SU-DHL-6 (cell line): ENCODE results near the gene VTI1A.

Experiments used
- H2AFZ ChIP-seq: fragments of 200-600 bp; sonication (generic); 2 replicates; pipeline ENCODE4 v1.6.1; 2014; ENCODE audit warnings: low read depth, mild to moderate bottlenecking, moderate library complexity, mixed read lengths, antibody characterized with exemption, low read length; ENCODE audit not compliant: severe bottlenecking
- H3F3A ChIP-seq: fragments of 200-600 bp; shearing (Covaris generic); 2 replicates; pipeline ENCODE4 v1.6.0; 2016; ENCODE audit warnings: antibody characterized with exemption, mild to moderate bottlenecking; ENCODE audit not compliant: insufficient read depth
- H3K27ac ChIP-seq: fragments of 200-600 bp; sonication (generic); 2 replicates; pipeline ENCODE4 v1.5.1; 2016; ENCODE audit warnings: low read depth, mild to moderate bottlenecking, low read length, moderate library complexity, mixed read lengths
- H3K27me3 ChIP-seq: fragments of 200-600 bp; sonication (generic), shearing (Covaris generic); 2 replicates; pipeline ENCODE4 v1.6.0; 2014; ENCODE audit warnings: mild to moderate bottlenecking, low read length
- H3K36me3 ChIP-seq: fragments of 200-600 bp; sonication (generic); 2 replicates; pipeline ENCODE4 v1.6.1; 2014; ENCODE audit warnings: mild to moderate bottlenecking, low read length, mixed read lengths
- H3K4me2 ChIP-seq: fragments of 300-600, 200-600 bp; shearing (Covaris generic), sonication (generic); 2 replicates; pipeline ENCODE4 v1.6.0; 2014; ENCODE audit warnings: low read length, low read depth, mild to moderate bottlenecking; ENCODE audit not compliant: poor library complexity, severe bottlenecking
- H3K4me3 ChIP-seq: fragments of 200-600 bp; sonication (generic); 2 replicates; pipeline ENCODE4 v1.5.1; 2014; ENCODE audit warnings: antibody characterized with exemption, low read length, mild to moderate bottlenecking, mixed read lengths; ENCODE audit not compliant: insufficient read depth, poor library complexity, severe bottlenecking
- H3K79me2 ChIP-seq: fragments of 200-600 bp; sonication (generic); 2 replicates; pipeline ENCODE4 v1.6.1; 2014; ENCODE audit warnings: mild to moderate bottlenecking, low read length, moderate library complexity; ENCODE audit not compliant: insufficient read depth
- H3K9ac ChIP-seq: fragments of 200-600 bp; sonication (generic); 2 replicates; pipeline ENCODE4 v1.7.0; 2014; ENCODE audit warnings: mild to moderate bottlenecking, low read length
- H3K9me2 ChIP-seq: fragments of 200-600 bp; sonication (generic); replicated peaks from 2 replicates; pipeline ENCODE4 v1.6.1; 2014; ENCODE audit warnings: low read length; ENCODE audit not compliant: insufficient read depth
- H3K9me3 ChIP-seq: fragments of 200-600 bp; sonication (generic); 2 replicates; pipeline ENCODE4 v1.6.1; 2014; ENCODE audit warnings: low read length, mixed read lengths; ENCODE audit not compliant: insufficient read depth
- H4K20me1 ChIP-seq: fragments of 200-600 bp; sonication (generic); 2 replicates; pipeline ENCODE4 v1.6.1; 2014; ENCODE audit warnings: low read depth, mild to moderate bottlenecking, antibody characterized with exemption, low read length, moderate library complexity, mixed read lengths
- EZH2phosphoT487 ChIP-seq: fragments of 200-600 bp; sonication (generic), shearing (Covaris generic); conservative IDR thresholded peaks from 2 replicates; pipeline ENCODE4 v1.6.1; 2018; ENCODE audit warnings: mild to moderate bottlenecking, antibody characterized with exemption, low read length, moderate library complexity, mixed read lengths
- TF ChIP-seq, protein P1 (sequence below): fragments of 200-600 bp; sonication (generic); IDR thresholded peaks from one replicate; pipeline ENCODE4 v1.5.1; 2017; ENCODE audit warnings: antibody characterized with exemption, mild to moderate bottlenecking, low read length, moderate library complexity; ENCODE audit not compliant: insufficient read depth, poor library complexity, severe bottlenecking

The VTI1A gene

GRCh38 chr10:112769611-112770370 lies 322.8 kb downstream of the VTI1A start:
- TF ChIP-seq, protein P1, sequence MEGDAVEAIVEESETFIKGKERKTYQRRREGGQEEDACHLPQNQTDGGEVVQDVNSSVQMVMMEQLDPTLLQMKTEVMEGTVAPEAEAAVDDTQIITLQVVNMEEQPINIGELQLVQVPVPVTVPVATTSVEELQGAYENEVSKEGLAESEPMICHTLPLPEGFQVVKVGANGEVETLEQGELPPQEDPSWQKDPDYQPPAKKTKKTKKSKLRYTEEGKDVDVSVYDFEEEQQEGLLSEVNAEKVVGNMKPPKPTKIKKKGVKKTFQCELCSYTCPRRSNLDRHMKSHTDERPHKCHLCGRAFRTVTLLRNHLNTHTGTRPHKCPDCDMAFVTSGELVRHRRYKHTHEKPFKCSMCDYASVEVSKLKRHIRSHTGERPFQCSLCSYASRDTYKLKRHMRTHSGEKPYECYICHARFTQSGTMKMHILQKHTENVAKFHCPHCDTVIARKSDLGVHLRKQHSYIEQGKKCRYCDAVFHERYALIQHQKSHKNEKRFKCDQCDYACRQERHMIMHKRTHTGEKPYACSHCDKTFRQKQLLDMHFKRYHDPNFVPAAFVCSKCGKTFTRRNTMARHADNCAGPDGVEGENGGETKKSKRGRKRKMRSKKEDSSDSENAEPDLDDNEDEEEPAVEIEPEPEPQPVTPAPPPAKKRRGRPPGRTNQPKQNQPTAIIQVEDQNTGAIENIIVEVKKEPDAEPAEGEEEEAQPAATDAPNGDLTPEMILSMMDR, result no peak
- TF ChIP-seq EZH2phosphoT487, result no peak
- no peaks in the 10 kb centered on the region for H3K79me2 ChIP-seq
- no peaks in the 10 kb centered on the region for H3K9me2 ChIP-seq
- H3F3A ChIP-seq, result no peaks in the 10 kb centered on the region
- H3K9ac ChIP-seq, result no peak overlapping the region
- no peaks in the 10 kb centered on the region for H3K9me3 ChIP-seq
- no peak overlapping the region for H3K27ac ChIP-seq
- no peak overlapping the region for H3K4me3 ChIP-seq
- no peaks in the 10 kb centered on the region for H4K20me1 ChIP-seq
- H3K27me3 ChIP-seq, result no peaks in the 10 kb centered on the region
- H3K36me3 ChIP-seq, result no peaks in the 10 kb centered on the region
- H3K4me2 ChIP-seq, result no peak overlapping the region
- H2AFZ ChIP-seq, result no peak overlapping the region

DNA sequence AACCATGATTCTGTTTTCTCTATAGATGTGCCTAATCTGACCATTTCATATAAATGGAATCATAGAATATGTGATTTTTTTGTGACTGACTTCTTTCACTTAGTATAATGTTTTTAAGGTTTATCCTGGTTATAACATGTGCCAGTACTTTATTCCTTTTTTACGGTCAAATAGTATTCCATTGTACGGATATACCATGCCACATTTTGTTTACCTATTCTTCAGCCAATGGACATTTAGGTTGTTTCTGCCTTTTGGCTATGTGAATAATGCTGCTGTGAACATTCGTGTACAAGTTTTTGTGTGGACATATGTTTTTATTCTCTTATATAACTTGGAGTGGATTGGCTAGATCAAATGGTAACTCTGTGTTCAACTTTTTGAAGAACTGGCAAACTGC lies 324.7 kb downstream of the VTI1A start:
- H3K4me2 ChIP-seq, result no peak overlapping the region
- TF ChIP-seq, protein P1, result no peak
- TF ChIP-seq EZH2phosphoT487, result no peak
- H4K20me1 ChIP-seq, result no peaks in the 10 kb centered on the region
- no peak overlapping the region for H2AFZ ChIP-seq
- no peak overlapping the region for H3K9ac ChIP-seq
- no peaks in the 10 kb centered on the region for H3K79me2 ChIP-seq
- H3K9me3 ChIP-seq, result no peaks in the 10 kb centered on the region
- H3K27me3 ChIP-seq, result no peaks in the 10 kb centered on the region
- no peaks in the 10 kb centered on the region for H3K9me2 ChIP-seq
- no peak overlapping the region for H3K27ac ChIP-seq
- H3K4me3 ChIP-seq, result no peak overlapping the region
- H3F3A ChIP-seq, result no peaks in the 10 kb centered on the region
- H3K36me3 ChIP-seq, result no peaks in the 10 kb centered on the region

DNA sequence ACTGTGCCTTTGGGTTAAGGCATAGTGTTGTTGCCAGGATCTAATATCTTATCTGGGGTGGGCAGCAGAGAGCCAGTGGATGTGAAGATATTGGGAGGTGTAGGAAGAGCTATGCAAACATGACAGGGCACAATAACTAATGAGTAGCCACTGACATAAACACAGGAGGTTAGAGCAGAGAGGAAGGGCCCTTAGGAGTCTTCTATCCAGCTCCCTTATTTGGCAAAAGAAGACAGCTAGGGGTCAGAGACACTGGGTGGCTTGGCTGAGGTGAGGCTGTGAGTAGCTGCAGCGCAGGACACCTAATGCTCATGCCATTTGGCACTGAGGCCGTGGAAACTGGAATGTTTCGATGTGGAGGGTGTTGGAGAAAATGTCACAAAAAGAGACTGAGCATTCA lies 326.8 kb downstream of the VTI1A start:
- Histone ChIP-seq H4K20me1 (no peaks in the 10 kb centered on the region), H2AFZ (no peak overlapping the region)

More for the DNA sequence above, 326.8 kb downstream of the VTI1A start:
- Histone ChIP-seq H3K9me2 (no peaks in the 10 kb centered on the region), H3K27ac (no peak overlapping the region), H3K9me3 (no peaks in the 10 kb centered on the region), H3F3A (no peaks in the 10 kb centered on the region), H3K4me3 (no peak overlapping the region), H3K36me3 (no peaks in the 10 kb centered on the region), H3K79me2 (no peaks in the 10 kb centered on the region), H3K9ac (no peak overlapping the region), H3K27me3 (no peaks in the 10 kb centered on the region), H3K4me2 (no peak overlapping the region)
- TF ChIP-seq EZH2phosphoT487, result no peak
- TF ChIP-seq, protein P1, result no peak
